Caki2 (cell line): ENCODE measurements around the gene IFNGR2. TPM values are rescaled to one million over a fixed set of nuclear protein-coding genes. Genes with fewer than 3 reads are reported as not detected.
A peak's percentile ranks its signal among the peaks of the same experiment; 100 is the strongest.
"Not testable (repeated sequence)": the region's sequence is repeated elsewhere in the genome, so short reads cannot be mapped to it uniquely, and the experiment has no call there.

Source experiments
- DNase-seq: peaks from one replicate; pipeline ENCODE4 v3.0.0-alpha.2; 2015; ENCODE audit warnings: low read depth
- in situ Hi-C: cut with HindIII; loops from 2 replicates; pipeline ENCODE4 v1.10.0; 2016; ENCODE audit warnings: low sequenced_read_pairs, low pct_unique_long_range_greater_than_20kb, mixed read lengths
- total RNA-seq: library from RNA; depleted of rRNA; stranded (reverse); fragments of >200 nt; shearing (Covaris generic); gene quantifications from 2 replicates; pipeline ENCODE4 v1.2.3, GENCODE V29; 2014; ENCODE audit warnings: low replicate concordance

The IFNGR2 gene
- total RNA-seq, 1 experiment from 2014 or later = 90.9 TPM

- in situ Hi-C loops = no loop called here
- no peak for DNase-seq
Measured at GRCh38 chr21:33395891-33396331, 7.3 kb upstream of the IFNGR2 start.

GRCh38 chr21:33396436-33396835 is 6.8 kb upstream of the IFNGR2 start:
- no peak for DNase-seq

GRCh38 chr21:33396951-33397350 is 6.3 kb upstream of the IFNGR2 start:
- no peak for DNase-seq

More at GRCh38 chr21:33396436-33396835, 6.8 kb upstream of the IFNGR2 start:
- in situ Hi-C loops = no loop called here

GRCh38 chr21:33397717-33398116 is 5.5 kb upstream of the IFNGR2 start:
- DNase-seq = no peak
- in situ Hi-C loops = no loop called here

More at GRCh38 chr21:33396951-33397350, 6.3 kb upstream of the IFNGR2 start:
- in situ Hi-C loops = no loop called here

GRCh38 chr21:33398361-33398760 is 4.9 kb upstream of the IFNGR2 start:
- in situ Hi-C loops = no loop called here
- no peak for DNase-seq

- no peak for DNase-seq
- in situ Hi-C loops = no loop called here
Measured at GRCh38 chr21:33401630-33401992, 1.6 kb upstream of the IFNGR2 start.

- in situ Hi-C loops = no loop called here
- DNase-seq = no peak
Measured at GRCh38 chr21:33402001-33402979, 923 bp upstream of the IFNGR2 start.

DNA sequence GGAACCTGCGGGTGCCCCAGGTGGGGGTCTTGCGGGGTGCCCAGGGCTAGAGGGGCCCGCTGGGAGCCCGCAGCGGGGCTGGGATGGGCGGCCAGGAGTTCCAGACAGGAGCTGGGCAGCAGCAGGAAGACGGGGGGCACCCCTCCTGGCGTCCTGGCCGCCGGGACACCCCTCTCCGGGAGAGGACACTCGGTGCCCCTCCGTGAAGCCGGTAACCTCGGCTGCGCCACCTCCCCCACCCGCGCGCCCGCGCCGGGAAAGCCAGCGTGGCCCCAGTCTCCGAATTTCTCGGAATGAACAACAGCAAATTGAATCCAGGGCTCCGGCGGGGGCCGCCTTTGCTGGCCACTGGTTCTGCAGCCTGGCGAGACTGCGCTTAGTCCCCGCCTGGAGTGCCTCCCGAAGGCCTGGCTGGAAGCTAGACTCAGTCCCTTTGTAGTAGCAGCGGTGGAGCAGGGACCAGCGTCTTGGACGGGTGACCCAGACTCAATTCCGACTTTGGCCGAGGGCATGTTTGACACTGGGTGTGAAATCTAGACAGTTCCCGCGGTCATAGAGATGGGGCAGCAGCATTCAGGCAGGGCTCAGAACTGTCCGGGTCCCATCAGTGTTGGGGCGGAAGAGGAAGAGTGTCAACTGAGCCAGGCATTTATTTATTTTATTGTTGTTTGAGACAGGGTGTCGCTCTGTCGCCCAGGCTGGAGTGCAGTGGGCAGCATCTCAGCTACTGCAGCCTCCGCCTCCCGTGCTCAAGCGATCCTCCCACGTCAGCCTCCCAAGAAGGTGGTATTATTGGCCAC is 773 bp downstream of the IFNGR2 start:
- DNase-seq = peak; percentile 75
- in situ Hi-C loops = no loop called here

- in situ Hi-C loops = no loop called here
- no peak for DNase-seq
Measured at GRCh38 chr21:33406493-33406892, 3.3 kb downstream of the IFNGR2 start.

- DNase-seq = no peak
- in situ Hi-C loops = no loop called here
Measured at GRCh38 chr21:33411949-33412430, 8.8 kb downstream of the IFNGR2 start.

DNA sequence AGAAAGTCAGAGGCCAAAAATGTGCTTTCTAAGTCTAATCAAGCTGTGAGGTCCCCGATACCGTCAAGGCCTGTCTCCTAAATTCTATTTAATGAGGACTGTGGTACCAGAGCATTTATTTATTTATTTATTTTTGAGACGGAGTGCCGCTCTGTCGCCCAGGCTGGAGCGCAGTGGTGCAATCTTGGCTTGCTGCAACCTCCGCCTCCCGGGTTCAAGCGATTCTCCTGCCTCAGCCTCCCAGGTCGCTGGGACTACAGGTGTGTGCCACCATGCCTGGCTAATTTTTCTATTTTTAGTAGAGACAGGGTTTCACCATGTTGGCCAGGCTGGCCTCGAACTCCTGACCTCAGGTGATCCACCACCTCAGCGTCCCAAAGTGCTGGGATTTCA is 9.2 kb downstream of the IFNGR2 start:
- in situ Hi-C loops = not testable (repeated sequence)

DNA sequence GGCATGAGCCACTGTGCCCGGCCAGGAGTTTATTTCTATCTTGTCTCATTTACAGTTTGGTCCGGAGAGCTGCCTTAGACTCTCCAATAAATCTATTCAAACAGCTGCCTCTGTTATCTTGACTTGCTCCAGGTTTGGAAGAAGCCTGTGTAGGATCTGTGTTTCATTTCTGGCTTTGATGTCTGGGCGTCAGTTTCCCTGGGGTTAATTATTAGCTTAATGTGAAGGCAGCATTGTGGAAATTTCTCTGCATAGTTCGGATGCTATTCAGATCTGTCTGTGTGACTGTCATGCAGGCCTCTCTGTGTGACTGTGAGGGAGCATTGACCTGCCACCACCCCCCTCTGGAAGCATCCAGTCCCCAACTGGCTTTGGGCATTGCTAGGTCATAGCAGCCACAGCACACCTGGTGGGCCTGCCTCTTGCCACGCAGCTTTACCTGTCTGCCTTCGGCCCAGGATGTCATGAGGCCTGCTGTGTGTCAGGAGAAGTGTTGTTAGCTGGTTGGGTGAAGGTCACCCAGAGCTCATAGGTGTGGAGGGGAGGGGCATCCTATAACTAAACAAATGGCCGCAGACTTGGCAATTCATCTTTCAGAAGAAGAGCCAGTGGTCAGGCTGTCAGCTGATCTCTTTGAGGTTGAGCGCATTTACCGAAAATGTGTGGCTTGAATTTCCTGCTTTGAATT is 9.8 kb downstream of the IFNGR2 start:
- peak; percentile 88 for DNase-seq
- in situ Hi-C loops = no loop called here

More for the DNA sequence above, 9.2 kb downstream of the IFNGR2 start:
- DNase-seq = not testable (repeated sequence)

GRCh38 chr21:33414068-33414467 is 10.9 kb downstream of the IFNGR2 start:
- DNase-seq = no peak
- in situ Hi-C loops = no loop called here

- no peak for DNase-seq
- in situ Hi-C loops = no loop called here
Measured at GRCh38 chr21:33414926-33415325, 11.7 kb downstream of the IFNGR2 start.

- in situ Hi-C loops = no loop called here
- no peak for DNase-seq
Measured at GRCh38 chr21:33418691-33419090, 15.5 kb downstream of the IFNGR2 start.

GRCh38 chr21:33419538-33420123 is 16.4 kb downstream of the IFNGR2 start:
- in situ Hi-C loops = no loop called here
- peak; percentile 82 for DNase-seq

DNA sequence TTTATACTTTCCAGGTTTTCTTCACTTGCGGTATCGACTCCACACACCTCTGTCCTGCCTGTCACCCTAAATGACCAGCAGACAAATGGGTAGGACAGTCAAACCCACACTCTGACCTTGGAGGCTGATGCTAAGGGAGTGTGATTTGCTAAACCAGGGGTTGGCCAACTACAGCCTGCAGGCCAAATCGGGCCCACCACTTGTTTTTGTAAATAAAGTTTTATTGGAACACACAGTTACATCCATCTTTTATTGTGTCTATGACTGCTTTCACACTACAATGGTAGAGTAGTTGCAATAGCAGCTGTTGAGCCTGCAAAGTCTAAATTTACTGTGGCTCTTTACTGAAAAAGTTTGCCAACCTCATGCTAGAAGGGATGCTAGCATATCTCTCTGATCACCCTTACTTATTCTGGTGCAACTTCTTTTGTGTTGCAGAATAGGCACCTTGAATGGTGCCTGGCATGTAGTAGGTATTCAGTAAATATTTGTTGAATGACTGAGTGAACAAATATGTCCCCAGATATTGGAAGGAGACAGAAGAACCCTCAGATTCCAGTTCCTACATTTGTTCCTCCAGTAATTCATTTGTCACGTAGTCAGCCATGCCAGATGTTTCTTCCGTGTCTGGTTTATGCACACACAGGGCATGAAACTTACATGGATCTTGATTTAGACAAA is 18.6 kb downstream of the IFNGR2 start:
- DNase-seq = no peak
- in situ Hi-C loops = no loop called here
